Measurements from ENCODE around the gene CFAP251.

- TF ChIP-seq, protein P1, sequence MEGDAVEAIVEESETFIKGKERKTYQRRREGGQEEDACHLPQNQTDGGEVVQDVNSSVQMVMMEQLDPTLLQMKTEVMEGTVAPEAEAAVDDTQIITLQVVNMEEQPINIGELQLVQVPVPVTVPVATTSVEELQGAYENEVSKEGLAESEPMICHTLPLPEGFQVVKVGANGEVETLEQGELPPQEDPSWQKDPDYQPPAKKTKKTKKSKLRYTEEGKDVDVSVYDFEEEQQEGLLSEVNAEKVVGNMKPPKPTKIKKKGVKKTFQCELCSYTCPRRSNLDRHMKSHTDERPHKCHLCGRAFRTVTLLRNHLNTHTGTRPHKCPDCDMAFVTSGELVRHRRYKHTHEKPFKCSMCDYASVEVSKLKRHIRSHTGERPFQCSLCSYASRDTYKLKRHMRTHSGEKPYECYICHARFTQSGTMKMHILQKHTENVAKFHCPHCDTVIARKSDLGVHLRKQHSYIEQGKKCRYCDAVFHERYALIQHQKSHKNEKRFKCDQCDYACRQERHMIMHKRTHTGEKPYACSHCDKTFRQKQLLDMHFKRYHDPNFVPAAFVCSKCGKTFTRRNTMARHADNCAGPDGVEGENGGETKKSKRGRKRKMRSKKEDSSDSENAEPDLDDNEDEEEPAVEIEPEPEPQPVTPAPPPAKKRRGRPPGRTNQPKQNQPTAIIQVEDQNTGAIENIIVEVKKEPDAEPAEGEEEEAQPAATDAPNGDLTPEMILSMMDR (IDR thresholded peaks at IDR 0.05): no peak
- TF ChIP-seq POLR2AphosphoS5 (IDR thresholded peaks at IDR 0.05): no peak
These were observed 50.5 kb downstream of the CFAP251 start for GRCh38 chr12:121968876-121969275.
